Measurements from ENCODE around the gene KIAA0753. TPM values are rescaled to one million over a fixed set of nuclear protein-coding genes. Genes with fewer than 3 reads are reported as not detected.
"Not testable (repeated sequence)": the region's sequence is repeated elsewhere in the genome, so short reads cannot be mapped to it uniquely, and the experiment has no call there.

KIAA0753 gene
- total RNA-seq, 2 donors from 2014 or later = 37.2 to 50.1 TPM

GRCh38 chr17:6660805-6661463, 20.4 kb upstream of the KIAA0753 start:
- DNase-seq = peak; percentile 39

GRCh38 chr17:6660101-6660500, 19.6 kb upstream of the KIAA0753 start:
- H3K4me1 ChIP-seq (ENCODE audit: control insufficient read depth, insufficient read depth, low read length) = no peaks in the 10 kb centered on the region
- no peak for TF ChIP-seq CTCF (conservative IDR thresholded peaks at IDR 0.05)
- H3K27ac ChIP-seq (ENCODE audit: low read depth, low read length) = no peak overlapping the region
- 89 to 94% methylated on average over 3 to 9 of the region's 9 CpGs for WGBS, 2 experiments (ENCODE audit: insufficient coverage in 1 of 2, insufficient read length in 1 of 2)
- H3K9me3 ChIP-seq (ENCODE audit: control insufficient read depth, low read length) = no peaks in the 10 kb centered on the region
- H3K27me3 Mint-ChIP-seq (ENCODE audit: insufficient read depth) = peaks cover 53% of the 10 kb centered on the region
- peaks cover 34% of the 10 kb centered on the region for H3K27me3 ChIP-seq (ENCODE audit: control insufficient read depth, insufficient read depth, low read length, poor library complexity, severe bottlenecking)
- H3K27ac Mint-ChIP-seq = no peak overlapping the region
- no peak overlapping the region for H3K4me3 ChIP-seq (ENCODE audit: low read length)
- peak; percentile 41 for DNase-seq
- peaks cover 9% of the 10 kb centered on the region for H3K4me1 Mint-ChIP-seq
- H3K9me3 Mint-ChIP-seq = no peaks in the 10 kb centered on the region
- no peaks in the 10 kb centered on the region for H3K36me3 Mint-ChIP-seq (ENCODE audit: low read depth)
- no peak overlapping the region for H3K9ac ChIP-seq (ENCODE audit: extremely low read depth, low read length, poor library complexity, severe bottlenecking)
- no peak overlapping the region for H3K4me3 Mint-ChIP-seq
- no peaks in the 10 kb centered on the region for H3K36me3 ChIP-seq (ENCODE audit: control insufficient read depth, insufficient read depth, low read length)

More at GRCh38 chr17:6660805-6661463, 20.4 kb upstream of the KIAA0753 start:
- Histone ChIP-seq H3K9ac (ENCODE audit: extremely low read depth, low read length, poor library complexity, severe bottlenecking) (no peak overlapping the region), H3K27me3 (ENCODE audit: control insufficient read depth, insufficient read depth, low read length, poor library complexity, severe bottlenecking) (peaks cover 26% of the 10 kb centered on the region), H3K36me3 (ENCODE audit: control insufficient read depth, insufficient read depth, low read length) (no peaks in the 10 kb centered on the region), H3K4me1 (ENCODE audit: control insufficient read depth, insufficient read depth, low read length) (no peaks in the 10 kb centered on the region), H3K4me3 (ENCODE audit: low read length) (no peak overlapping the region), H3K27ac (ENCODE audit: low read depth, low read length) (no peak overlapping the region), H3K9me3 (ENCODE audit: control insufficient read depth, low read length) (no peaks in the 10 kb centered on the region)
- Mint-ChIP-seq H3K9me3 (no peaks in the 10 kb centered on the region), H3K36me3 (ENCODE audit: low read depth) (no peaks in the 10 kb centered on the region), H3K4me1 (peaks cover 3% of the 10 kb centered on the region), H3K27ac (no peak overlapping the region), H3K27me3 (ENCODE audit: insufficient read depth) (peaks cover 51% of the 10 kb centered on the region), H3K4me3 (no peak overlapping the region)
- TF ChIP-seq CTCF (conservative IDR thresholded peaks at IDR 0.05) = no peak
- 83 to 86% methylated on average over 4 to 11 of the region's 11 CpGs for WGBS, 2 experiments (ENCODE audit: insufficient coverage in 1 of 2, insufficient read length in 1 of 2)

DNA sequence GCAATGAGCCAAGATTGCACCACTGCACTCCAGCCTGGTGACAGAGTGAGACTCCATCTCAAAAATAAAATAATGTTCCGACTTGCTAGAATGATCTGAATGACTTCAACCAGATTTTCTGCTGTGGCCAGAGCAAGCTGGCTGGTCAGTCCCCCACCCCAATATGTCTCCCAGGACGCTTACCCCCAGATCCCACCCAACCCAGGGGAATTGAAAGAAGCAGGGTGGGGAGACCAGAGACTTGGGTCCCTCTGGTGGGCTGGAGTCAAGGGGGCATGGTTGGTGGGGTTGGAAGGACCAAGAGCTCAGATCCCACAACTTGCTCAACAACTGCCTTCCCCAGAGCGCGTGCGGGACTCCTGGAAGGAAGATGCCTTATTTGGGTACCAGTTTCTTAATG, 17.9 kb upstream of the KIAA0753 start:
- not testable (repeated sequence) for H3K4me1 ChIP-seq (ENCODE audit: control insufficient read depth, insufficient read depth, low read length); H3K36me3 Mint-ChIP-seq (ENCODE audit: low read depth); H3K9me3 ChIP-seq (ENCODE audit: control insufficient read depth, low read length); H3K9me3 Mint-ChIP-seq; H3K36me3 ChIP-seq (ENCODE audit: control insufficient read depth, insufficient read depth, low read length); H3K4me3 Mint-ChIP-seq; H3K4me3 ChIP-seq (ENCODE audit: low read length); H3K27ac Mint-ChIP-seq; DNase-seq; H3K27ac ChIP-seq (ENCODE audit: low read depth, low read length); H3K9ac ChIP-seq (ENCODE audit: extremely low read depth, low read length, poor library complexity, severe bottlenecking)
- Mint-ChIP-seq H3K4me1 (peaks cover 19% of the 10 kb centered on the region), H3K27me3 (ENCODE audit: insufficient read depth) (peaks cover 67% of the 10 kb centered on the region)
- WGBS, 2 experiments (ENCODE audit: insufficient coverage in 1 of 2, insufficient read length in 1 of 2) = 93 to 100% methylated on average over 1 to 2 of the region's 5 CpGs
- peaks cover 51% of the 10 kb centered on the region for H3K27me3 ChIP-seq (ENCODE audit: control insufficient read depth, insufficient read depth, low read length, poor library complexity, severe bottlenecking)

Data from endodermal cell (in vitro differentiated cells).